Measurements from ENCODE around the gene DNAH6. TPM values are rescaled to one million over a fixed set of nuclear protein-coding genes. Genes with fewer than 3 reads are reported as not detected.

Gene DNAH6
- total and polyA plus RNA-seq, 10 of the 15 experiments (the other 5 are each of a cell fraction or from before 2014, with no cell fraction given) = 0.07 to 1.0 (median 0.29) TPM

GRCh38 chr2:84640411-84640810, 124.1 kb downstream of the DNAH6 start (continued):
- no peak for TF ChIP-seq HSF1 (IDR thresholded peaks at IDR 0.05; ENCODE audit: low read depth, low read length)
- no peak for TF ChIP-seq POLR2AphosphoS2 (IDR thresholded peaks at IDR 0.05; ENCODE audit: low read depth, low read length)

GRCh38 chr2:84641021-84641420, 124.7 kb downstream of the DNAH6 start:
- Histone ChIP-seq H3K9ac (ENCODE audit: control insufficient read depth, insufficient read depth, low read length) (no peak overlapping the region), H3K27ac (ENCODE audit: control insufficient read depth, insufficient read depth) (no peak overlapping the region), H3K36me3 (ENCODE audit: control insufficient read depth in 2 of 2, insufficient read depth in 2 of 2, low read length in 1 of 2) (no peaks in the 10 kb centered on the region), H4K20me1 (ENCODE audit: control insufficient read depth, insufficient read depth) (no peaks in the 10 kb centered on the region), H3K4me2 (ENCODE audit: control insufficient read depth, insufficient read depth) (no peak overlapping the region), H3K4me3 (no peak overlapping the region), H3K79me2 (ENCODE audit: control insufficient read depth, insufficient read depth, low read length) (no peaks in the 10 kb centered on the region), H3K27me3 (replicated peaks in 1 of 2; ENCODE audit: control insufficient read depth in 2 of 2, insufficient read depth in 2 of 2, low read length in 1 of 2) (no peaks in the 10 kb centered on the region), H3K9me3 (replicated peaks; ENCODE audit: control insufficient read depth, insufficient read depth, low read length) (no peaks in the 10 kb centered on the region), H3K4me1 (ENCODE audit: control insufficient read depth, insufficient read depth, low read length) (no peaks in the 10 kb centered on the region), H2AFZ (ENCODE audit: control insufficient read depth, low read depth, low read length) (no peak overlapping the region)
- WGBS (ENCODE audit: insufficient coverage, insufficient replicate concordance, low lambda C conversion rate, missing lambda C conversion rate) = 0% methylated on average over 1 of the region's 1 CpG
- ChIA-PET CTCF (no interaction called here), SMC1A (ENCODE audit: uncharacterized antibody, unreplicated experiment) (no interaction called here), RAD21 (ENCODE audit: unreplicated experiment) (no interaction called here), POLR2A (no interaction called here)
- in situ Hi-C loops (cut with MboI) = no loop called here
- intact Hi-C loops (cut with micrococcal nuclease; ENCODE audit: unreplicated experiment) = no loop called here
- ATAC-seq (no peak), FAIRE-seq (no peak), DNase-seq (ENCODE audit: low read depth, low spot score) (no peak)
- no TSS peak for BruUV-seq (replicated peaks)
- TF ChIP-seq ETV6 (conservative IDR thresholded peaks at IDR 0.05 in 1 of 2, IDR thresholded peaks at IDR 0.05 in 1 of 2; ENCODE audit: borderline replicate concordance in 1 of 2, low read depth in 1 of 2) = no peak
- no peak for TF ChIP-seq SREBF1 (IDR thresholded peaks at IDR 0.05; ENCODE audit: low read length)
- no peak for TF ChIP-seq CBFB (IDR thresholded peaks at IDR 0.05; ENCODE audit: low read depth)
- no peak for TF ChIP-seq ZSCAN29 (IDR thresholded peaks at IDR 0.05)
- TF ChIP-seq SMAD5 (IDR thresholded peaks at IDR 0.05; ENCODE audit: low read depth) = no peak
- no peak for TF ChIP-seq YBX1 (IDR thresholded peaks at IDR 0.05)
- no peak for TF ChIP-seq FOS (IDR thresholded peaks at IDR 0.05; ENCODE audit: borderline replicate concordance, extremely low read depth, insufficient read length)
- no peak for TF ChIP-seq REST (IDR thresholded peaks at IDR 0.05; ENCODE audit: low read depth, low read length)
- no peak for TF ChIP-seq HDAC2 (IDR thresholded peaks at IDR 0.05)
- TF ChIP-seq IRF3 (IDR thresholded peaks at IDR 0.05) = no peak
- no peak for TF ChIP-seq RB1 (IDR thresholded peaks at IDR 0.05; ENCODE audit: borderline replicate concordance)
- TF ChIP-seq IRF5 (IDR thresholded peaks at IDR 0.05; ENCODE audit: borderline replicate concordance) = no peak
- TF ChIP-seq NFXL1 (IDR thresholded peaks at IDR 0.05; ENCODE audit: borderline replicate concordance) = no peak
- TF ChIP-seq MEF2A (IDR thresholded peaks at IDR 0.05; ENCODE audit: insufficient read depth, low read depth, low read length) = no peak
- TF ChIP-seq ATF3 (IDR thresholded peaks at IDR 0.05; ENCODE audit: borderline replicate concordance, extremely low read depth, low read depth, low read length) = no peak

All from GM12878 (cell line).